LNCAP (cell line): ENCODE measurements around the gene HDAC8.

Source experiments
- TF ChIP-seq, protein P1 (sequence below): fragments of 450-650 bp; IDR thresholded peaks from 2 replicates; pipeline ENCODE4 v1.5.1; 2017; ENCODE audit warnings: mild to moderate bottlenecking

Gene HDAC8

DNA sequence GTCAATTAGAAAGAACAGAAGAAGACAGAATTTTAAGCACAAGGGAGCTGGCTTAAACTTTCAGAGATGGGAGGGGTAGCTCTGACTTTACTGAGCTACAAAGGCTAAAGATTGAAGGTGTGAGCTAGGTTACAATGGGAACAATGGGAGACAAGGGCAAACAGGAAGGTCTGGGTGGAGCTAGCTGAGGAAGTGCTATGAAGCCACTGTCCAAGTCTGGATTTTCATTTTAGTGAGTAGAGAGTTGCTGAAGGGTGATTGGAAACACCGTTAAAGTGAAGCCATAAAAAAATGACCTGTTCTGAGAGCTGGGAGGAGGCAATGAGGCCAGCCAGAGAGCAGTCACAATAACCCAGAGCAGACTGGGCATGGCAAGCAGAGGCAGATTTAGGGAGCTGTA lies 162.7 kb downstream of the HDAC8 start:
- TF ChIP-seq, protein P1, sequence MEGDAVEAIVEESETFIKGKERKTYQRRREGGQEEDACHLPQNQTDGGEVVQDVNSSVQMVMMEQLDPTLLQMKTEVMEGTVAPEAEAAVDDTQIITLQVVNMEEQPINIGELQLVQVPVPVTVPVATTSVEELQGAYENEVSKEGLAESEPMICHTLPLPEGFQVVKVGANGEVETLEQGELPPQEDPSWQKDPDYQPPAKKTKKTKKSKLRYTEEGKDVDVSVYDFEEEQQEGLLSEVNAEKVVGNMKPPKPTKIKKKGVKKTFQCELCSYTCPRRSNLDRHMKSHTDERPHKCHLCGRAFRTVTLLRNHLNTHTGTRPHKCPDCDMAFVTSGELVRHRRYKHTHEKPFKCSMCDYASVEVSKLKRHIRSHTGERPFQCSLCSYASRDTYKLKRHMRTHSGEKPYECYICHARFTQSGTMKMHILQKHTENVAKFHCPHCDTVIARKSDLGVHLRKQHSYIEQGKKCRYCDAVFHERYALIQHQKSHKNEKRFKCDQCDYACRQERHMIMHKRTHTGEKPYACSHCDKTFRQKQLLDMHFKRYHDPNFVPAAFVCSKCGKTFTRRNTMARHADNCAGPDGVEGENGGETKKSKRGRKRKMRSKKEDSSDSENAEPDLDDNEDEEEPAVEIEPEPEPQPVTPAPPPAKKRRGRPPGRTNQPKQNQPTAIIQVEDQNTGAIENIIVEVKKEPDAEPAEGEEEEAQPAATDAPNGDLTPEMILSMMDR: no peak

DNA sequence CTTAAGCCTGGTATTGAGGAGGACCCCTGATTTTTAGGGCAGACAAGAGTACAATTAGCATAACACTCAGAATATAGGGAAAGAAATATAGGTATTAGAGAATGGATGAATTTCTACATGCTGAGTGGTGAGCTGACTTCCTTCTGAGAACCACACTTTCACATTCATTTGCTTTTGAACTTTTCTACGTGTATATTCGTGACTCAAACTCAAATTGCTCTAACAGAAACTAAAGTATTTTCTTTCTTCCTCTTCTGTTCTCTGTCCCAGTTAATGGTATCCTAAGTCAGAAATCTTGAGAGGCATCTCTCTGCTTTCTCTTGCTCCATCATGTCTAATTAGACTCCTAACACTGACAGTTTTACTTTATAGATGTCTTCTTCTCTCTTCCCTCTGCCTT lies 163.8 kb downstream of the HDAC8 start:
- TF ChIP-seq, protein P1: no peak

DNA sequence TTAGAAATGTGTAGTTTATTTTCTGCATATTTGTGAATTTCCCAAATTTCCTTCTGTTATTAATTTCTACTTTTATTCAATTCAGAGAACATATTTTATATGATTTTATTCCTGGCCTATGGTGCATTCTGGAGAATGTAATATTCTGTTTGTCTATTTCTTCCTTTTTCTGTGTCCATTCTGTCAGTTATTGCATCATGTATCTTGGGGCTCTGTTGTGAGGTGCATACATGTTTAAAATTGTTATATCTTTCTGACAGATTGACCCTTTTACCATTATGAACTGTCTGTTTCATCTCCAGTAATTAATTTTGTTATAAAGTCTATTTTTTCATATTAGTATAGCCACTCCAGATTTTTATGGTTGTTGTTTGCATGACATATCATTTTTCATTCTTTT lies 170.0 kb downstream of the HDAC8 start:
- TF ChIP-seq, protein P1: no peak

DNA sequence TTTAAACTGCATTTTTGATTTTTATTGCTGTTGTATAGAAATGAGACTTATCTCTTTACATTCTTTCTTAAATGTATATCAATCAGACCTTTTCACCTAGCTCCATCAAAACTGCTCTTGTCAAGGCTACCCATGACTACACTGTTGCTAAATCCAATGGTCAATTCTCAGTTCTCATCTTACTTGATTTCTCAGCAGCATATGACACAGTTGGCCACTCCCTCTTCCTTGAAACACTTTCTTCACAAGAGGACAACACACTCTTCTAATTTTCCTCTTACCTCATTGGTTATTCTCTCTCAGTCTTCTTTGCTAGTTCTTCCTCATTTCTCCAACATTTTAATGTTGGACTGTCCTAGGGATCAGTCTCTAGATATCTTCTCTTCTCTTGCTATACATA lies 172.8 kb downstream of the HDAC8 start:
- TF ChIP-seq, protein P1: no peak

DNA sequence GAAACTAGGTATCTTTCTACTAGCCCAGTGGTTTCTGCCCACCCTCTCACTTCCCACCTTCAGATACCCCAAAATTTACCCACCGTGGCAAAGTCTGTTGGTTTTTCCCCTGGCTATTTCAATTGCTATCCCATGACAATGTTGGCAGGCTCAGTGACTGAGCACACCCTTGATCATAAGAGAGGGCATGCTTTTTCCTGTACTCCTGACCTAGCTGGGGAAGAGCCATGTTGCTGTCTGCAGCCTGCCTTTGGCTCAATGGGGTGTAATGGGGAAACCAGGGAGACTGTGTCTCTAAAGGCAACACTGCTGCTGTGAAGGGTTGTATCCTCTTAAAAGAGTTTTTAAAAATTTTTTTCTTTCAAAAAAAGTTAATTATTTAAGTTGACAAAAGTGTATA lies 176.5 kb downstream of the HDAC8 start:
- TF ChIP-seq, protein P1: no peak

- TF ChIP-seq, protein P1: no peak
Observed at GRCh38 chrX:72395237-72395636, 177.4 kb downstream of the HDAC8 start.

- TF ChIP-seq, protein P1: no peak
Observed at GRCh38 chrX:72394518-72395170, 178.0 kb downstream of the HDAC8 start.
